Neural cell (in vitro differentiated cells): Measurements from ENCODE around the gene VSTM2B.

Experiments
- CTCF ChIP-seq: fragments of 450-650 bp; IDR thresholded peaks from 2 replicates; pipeline ENCODE4 v1.5.1; 2014; ENCODE audit warnings: antibody characterized with exemption, mild to moderate bottlenecking, moderate library complexity; ENCODE audit not compliant: poor library complexity, severe bottlenecking
- EP300 ChIP-seq: fragments of 450-650 bp; conservative IDR thresholded peaks from 2 replicates; pipeline ENCODE4 v1.6.1; 2014; ENCODE audit warnings: antibody characterized with exemption, mild to moderate bottlenecking, moderate library complexity; ENCODE audit not compliant: poor library complexity, severe bottlenecking
- EZH2 ChIP-seq: fragments of 200-600, 300-800 bp; shearing (Covaris generic), sonication (generic); IDR thresholded peaks from 2 replicates; pipeline ENCODE4 v1.6.1; 2014; ENCODE audit warnings: antibody characterized with exemption, low read length, borderline replicate concordance, mild to moderate bottlenecking; ENCODE audit not compliant: insufficient read depth, poor library complexity, severe bottlenecking
- MXI1 ChIP-seq: fragments of 450-650 bp; conservative IDR thresholded peaks from 2 replicates; pipeline ENCODE4 v1.6.1; 2014; ENCODE audit warnings: antibody characterized with exemption, mild to moderate bottlenecking; ENCODE audit not compliant: poor library complexity, severe bottlenecking
- POLR2AphosphoS5 ChIP-seq: IDR thresholded peaks from 2 replicates; pipeline ENCODE4 v1.6.1; 2012
- RAD21 ChIP-seq: fragments of 450-650 bp; conservative IDR thresholded peaks from 2 replicates; pipeline ENCODE4 v1.6.1; 2014; ENCODE audit warnings: antibody characterized with exemption, mild to moderate bottlenecking, moderate library complexity
- REST ChIP-seq: IDR thresholded peaks from 2 replicates; pipeline ENCODE4 v1.6.1; 2012; ENCODE audit warnings: borderline replicate concordance
- SMC3 ChIP-seq: fragments of 450-650 bp; conservative IDR thresholded peaks from 2 replicates; pipeline ENCODE4 v1.6.1; 2014; ENCODE audit warnings: antibody characterized with exemption, mild to moderate bottlenecking, moderate library complexity; ENCODE audit not compliant: poor library complexity
- TAF1 ChIP-seq: IDR thresholded peaks from 2 replicates; pipeline ENCODE4 v1.6.1; 2012; ENCODE audit warnings: low read depth

GRCh38 chr19:29540114-29540513, 14.3 kb downstream of the VSTM2B start:
- TF ChIP-seq EZH2 = no peak
- TF ChIP-seq POLR2AphosphoS5 = no peak
- TF ChIP-seq TAF1 = no peak
- TF ChIP-seq CTCF = no peak
- TF ChIP-seq REST = no peak
- TF ChIP-seq EP300 = no peak
- no peak for TF ChIP-seq SMC3
- TF ChIP-seq MXI1 = no peak
- TF ChIP-seq RAD21 = no peak
